ENCODE results near the gene ANKS3. TPM values are rescaled to one million over a fixed set of nuclear protein-coding genes. Genes with fewer than 3 reads are reported as not detected.

The ANKS3 gene
- total RNA-seq, 6 experiments from 2014 or later: 16.7 to 23.1 (median 19.7) TPM

GRCh38 chr16:4713663-4714501 is 20.2 kb downstream of the ANKS3 start:
- Mint-ChIP-seq H3K27ac (no peak overlapping the region), H3K4me3 (no peak overlapping the region), H3K36me3 (ENCODE audit: low read depth) (peaks cover 28% of the 10 kb centered on the region), H3K27me3 (ENCODE audit: insufficient read depth) (no peaks in the 10 kb centered on the region; the same call in 1 of the 2 replicates), H3K9me3 (no peaks in the 10 kb centered on the region), H3K4me1 (ENCODE audit: low read depth) (peaks cover 6% of the 10 kb centered on the region; the same call in 1 of the 2 replicates)
- DNase-seq: no peak
- TF ChIP-seq CTCF (IDR thresholded peaks at IDR 0.05): no peak

GRCh38 chr16:4709481-4709880 is 24.6 kb downstream of the ANKS3 start:
- DNase-seq: no peak
- TF ChIP-seq CTCF (IDR thresholded peaks at IDR 0.05): no peak
- Mint-ChIP-seq H3K4me3 (no peak overlapping the region), H3K36me3 (ENCODE audit: low read depth) (peaks cover 37% of the 10 kb centered on the region; the same call in 1 of the 2 replicates), H3K27ac (peak overlapping the region; percentile 52; the same call in 1 of the 2 replicates), H3K4me1 (ENCODE audit: low read depth) (peaks cover 6% of the 10 kb centered on the region; the same call in 1 of the 2 replicates), H3K9me3 (no peaks in the 10 kb centered on the region), H3K27me3 (ENCODE audit: insufficient read depth) (no peaks in the 10 kb centered on the region; the same call in none of the 2 replicates)

GRCh38 chr16:4706871-4707270 is 27.2 kb downstream of the ANKS3 start:
- H3K27me3 Mint-ChIP-seq (ENCODE audit: insufficient read depth): no peaks in the 10 kb centered on the region; the same call in 1 of the 2 replicates
- no peak for DNase-seq
- H3K27ac Mint-ChIP-seq: no peak overlapping the region; the same call in 1 of the 2 replicates
- H3K9me3 Mint-ChIP-seq: no peaks in the 10 kb centered on the region
- H3K4me3 Mint-ChIP-seq: no peak overlapping the region
- H3K4me1 Mint-ChIP-seq (ENCODE audit: low read depth): peaks cover 6% of the 10 kb centered on the region; the same call in 1 of the 2 replicates
- no peak for TF ChIP-seq CTCF (IDR thresholded peaks at IDR 0.05)
- peaks cover 33% of the 10 kb centered on the region; the same call in 1 of the 2 replicates for H3K36me3 Mint-ChIP-seq (ENCODE audit: low read depth)

- Mint-ChIP-seq H3K4me3 (no peak overlapping the region), H3K27me3 (ENCODE audit: insufficient read depth) (no peaks in the 10 kb centered on the region; the same call in 1 of the 2 replicates), H3K36me3 (ENCODE audit: low read depth) (peaks cover 24% of the 10 kb centered on the region), H3K4me1 (ENCODE audit: low read depth) (peaks cover 6% of the 10 kb centered on the region; the same call in 1 of the 2 replicates), H3K9me3 (no peaks in the 10 kb centered on the region), H3K27ac (no peak overlapping the region)
- no peak for TF ChIP-seq CTCF (IDR thresholded peaks at IDR 0.05)
- no peak for DNase-seq
Measured at GRCh38 chr16:4704913-4705312, 29.2 kb downstream of the ANKS3 start.

- Mint-ChIP-seq H3K4me1 (ENCODE audit: low read depth) (peaks cover 3% of the 10 kb centered on the region; the same call in 1 of the 2 replicates), H3K27me3 (ENCODE audit: insufficient read depth) (no peaks in the 10 kb centered on the region; the same call in 1 of the 2 replicates), H3K36me3 (ENCODE audit: low read depth) (peaks cover 24% of the 10 kb centered on the region), H3K27ac (no peak overlapping the region), H3K4me3 (no peak overlapping the region), H3K9me3 (no peaks in the 10 kb centered on the region)
- no peak for TF ChIP-seq CTCF (IDR thresholded peaks at IDR 0.05)
- no peak for DNase-seq
Measured at GRCh38 chr16:4704491-4704890, 29.6 kb downstream of the ANKS3 start.

Data from HFFc6 (cell line).